Fibroblast of skin of right quadriceps (primary cell): Measurements from ENCODE around the gene FASTK.
A peak's percentile ranks its signal among the peaks of the same experiment; 100 is the strongest.
"Not testable (repeated sequence)": the region's sequence is repeated elsewhere in the genome, so short reads cannot be mapped to it uniquely, and the experiment has no call there.

Experiments used
- DNase-seq: peaks from one replicate; pipeline ENCODE4 v3.0.0-alpha.2; 2013

Gene FASTK

GRCh38 chr7:151045967-151046366, 34.6 kb downstream of the FASTK start:
- no peak for DNase-seq

GRCh38 chr7:151045262-151045661, 35.3 kb downstream of the FASTK start:
- no peak for DNase-seq

GRCh38 chr7:151043959-151044358, 36.6 kb downstream of the FASTK start:
- no peak for DNase-seq

- DNase-seq: not testable (repeated sequence)
Measured at GRCh38 chr7:151043449-151043848, 37.2 kb downstream of the FASTK start.

- no peak for DNase-seq
Measured at GRCh38 chr7:151040616-151041375, 39.8 kb downstream of the FASTK start.

- DNase-seq: no peak
Measured at GRCh38 chr7:151039850-151040548, 40.6 kb downstream of the FASTK start.

- peak; percentile 90 for DNase-seq
Measured at GRCh38 chr7:151038951-151039849, 41.4 kb downstream of the FASTK start.

GRCh38 chr7:151035902-151036301, 44.7 kb downstream of the FASTK start:
- no peak for DNase-seq

- no peak for DNase-seq
Measured at GRCh38 chr7:151035026-151035717, 45.4 kb downstream of the FASTK start.

GRCh38 chr7:151034312-151035025, 46.1 kb downstream of the FASTK start:
- DNase-seq: no peak

- no peak for DNase-seq
Measured at GRCh38 chr7:151033864-151034249, 46.8 kb downstream of the FASTK start.

- no peak for DNase-seq
Measured at GRCh38 chr7:151032936-151033863, 47.4 kb downstream of the FASTK start.

GRCh38 chr7:151031011-151031410, 49.6 kb downstream of the FASTK start:
- DNase-seq: no peak

- DNase-seq: no peak
Measured at GRCh38 chr7:151028948-151029501, 51.6 kb downstream of the FASTK start.

GRCh38 chr7:151028131-151028947, 52.3 kb downstream of the FASTK start, which contains the start of gene ABCB8:
ABCB8 (plus strand) TSS chr7:151028450; CDS start chr7:151028516, 66 bp downstream.
- DNase-seq: peak; percentile 99

GRCh38 chr7:151027728-151028130, 52.9 kb downstream of the FASTK start:
- not testable (repeated sequence) for DNase-seq

GRCh38 chr7:151026771-151027727, 53.6 kb downstream of the FASTK start:
- not testable (repeated sequence) for DNase-seq
